Thoracic aorta (tissue), 2 donors: ENCODE results near the gene IL36G. TPM values are rescaled to one million over a fixed set of nuclear protein-coding genes. Genes with fewer than 3 reads are reported as not detected.

ENCODE experiments used
- ATAC-seq: fragments of 150-250 bp; one replicate; pipeline ENCODE4 v1.8.0; 2017; ENCODE audit warnings: low read depth; ENCODE audit not compliant: insufficient number of reproducible peaks, low FRiP score
- DNase-seq: peaks from one replicate; pipeline ENCODE4 v3.0.0-alpha.2; 2020; ENCODE audit warnings: low spot score
- H3K27ac ChIP-seq, 2 donors: fragments of 200-600 bp; sonication (generic); 1 replicate in 1 of 2; 2 replicates in 1 of 2; pipeline ENCODE4 v1.5.1; 2016; ENCODE audit warnings: mild to moderate bottlenecking in 2 of 2, moderate library complexity in 2 of 2
- H3K27me3 ChIP-seq: fragments of 200-600 bp; sonication (generic); replicated peaks from 2 replicates; pipeline ENCODE4 v1.6.0; 2016; ENCODE audit warnings: mild to moderate bottlenecking; ENCODE audit not compliant: insufficient read depth
- H3K36me3 ChIP-seq: fragments of 200-600 bp; sonication (generic); one replicate; pipeline ENCODE4 v1.5.1; 2016
- H3K4me1 ChIP-seq, 2 donors: fragments of 200-600 bp; sonication (generic); 1 replicate in 1 of 2; 2 replicates in 1 of 2; pipeline versions ENCODE4 v1.5.1 to v1.6.0; 2016; ENCODE audit warnings: low read depth in 2 of 2, mild to moderate bottlenecking in 1 of 2; ENCODE audit not compliant: control insufficient read depth in 1 of 2
- H3K4me3 ChIP-seq: fragments of 200-600 bp; sonication (generic); 2 replicates; pipeline ENCODE4 v1.5.1; 2016; ENCODE audit warnings: mild to moderate bottlenecking
- H3K9me3 ChIP-seq: fragments of 200-600 bp; sonication (generic); 2 replicates; pipeline ENCODE4 v1.5.1; 2016
- total RNA-seq, 2 donors: library from RNA; depleted of rRNA; stranded (reverse); fragments of >200 nt; gene quantifications; one replicate each; pipeline versions ENCODE4 v1.1.0 to v1.2.3, GENCODE V29; 2016
- TF ChIP-seq, protein P1 (sequence below): fragments of 200-600 bp; sonication (generic); IDR thresholded peaks from one replicate; pipeline ENCODE4 v1.5.1; 2019; ENCODE audit warnings: antibody characterized with exemption

The IL36G gene
- total RNA-seq, 2 donors from 2014 or later = not detected

DNA sequence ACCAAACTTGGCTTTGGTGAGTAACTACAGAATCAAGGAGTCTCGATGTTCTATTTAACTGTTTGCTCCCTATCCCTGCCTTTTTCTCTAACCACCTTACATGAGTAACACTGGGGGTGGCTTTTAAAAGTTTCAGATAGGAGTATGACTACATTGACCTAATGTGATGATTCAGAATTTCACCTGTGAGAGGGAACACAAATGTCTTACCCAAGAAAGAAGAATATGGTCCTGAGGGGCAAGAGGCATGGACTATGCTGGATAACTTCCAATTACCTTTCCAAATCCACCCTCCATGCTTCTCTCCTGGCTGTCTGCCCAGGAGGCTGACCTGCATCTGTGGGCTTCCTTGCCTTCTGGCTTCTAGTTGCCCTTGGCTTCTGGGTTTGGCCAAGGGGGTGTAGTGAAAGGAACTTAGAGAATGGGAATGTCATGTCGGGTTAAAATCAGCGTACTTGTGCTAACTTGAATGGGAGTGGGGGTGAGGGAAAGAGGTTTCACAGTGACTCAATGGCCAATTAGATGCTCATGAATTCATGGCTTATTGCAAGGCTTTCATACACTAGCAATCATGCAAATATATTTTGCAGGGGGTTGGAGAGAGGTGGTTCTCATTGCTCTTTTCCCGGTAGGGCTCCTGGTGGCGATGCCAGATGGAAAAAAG lies 5.3 kb upstream of the IL36G start:
- DNase-seq (no peak), ATAC-seq (no peak)
- Histone ChIP-seq H3K4me3 (no peak overlapping the region), H3K9me3 (no peaks in the 10 kb centered on the region), H3K4me1 (no peaks in the 10 kb centered on the region), H3K36me3 (no peaks in the 10 kb centered on the region), H3K27me3 (no peaks in the 10 kb centered on the region), H3K27ac (no peak overlapping the region)
- TF ChIP-seq, protein P1, sequence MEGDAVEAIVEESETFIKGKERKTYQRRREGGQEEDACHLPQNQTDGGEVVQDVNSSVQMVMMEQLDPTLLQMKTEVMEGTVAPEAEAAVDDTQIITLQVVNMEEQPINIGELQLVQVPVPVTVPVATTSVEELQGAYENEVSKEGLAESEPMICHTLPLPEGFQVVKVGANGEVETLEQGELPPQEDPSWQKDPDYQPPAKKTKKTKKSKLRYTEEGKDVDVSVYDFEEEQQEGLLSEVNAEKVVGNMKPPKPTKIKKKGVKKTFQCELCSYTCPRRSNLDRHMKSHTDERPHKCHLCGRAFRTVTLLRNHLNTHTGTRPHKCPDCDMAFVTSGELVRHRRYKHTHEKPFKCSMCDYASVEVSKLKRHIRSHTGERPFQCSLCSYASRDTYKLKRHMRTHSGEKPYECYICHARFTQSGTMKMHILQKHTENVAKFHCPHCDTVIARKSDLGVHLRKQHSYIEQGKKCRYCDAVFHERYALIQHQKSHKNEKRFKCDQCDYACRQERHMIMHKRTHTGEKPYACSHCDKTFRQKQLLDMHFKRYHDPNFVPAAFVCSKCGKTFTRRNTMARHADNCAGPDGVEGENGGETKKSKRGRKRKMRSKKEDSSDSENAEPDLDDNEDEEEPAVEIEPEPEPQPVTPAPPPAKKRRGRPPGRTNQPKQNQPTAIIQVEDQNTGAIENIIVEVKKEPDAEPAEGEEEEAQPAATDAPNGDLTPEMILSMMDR = no peak

DNA sequence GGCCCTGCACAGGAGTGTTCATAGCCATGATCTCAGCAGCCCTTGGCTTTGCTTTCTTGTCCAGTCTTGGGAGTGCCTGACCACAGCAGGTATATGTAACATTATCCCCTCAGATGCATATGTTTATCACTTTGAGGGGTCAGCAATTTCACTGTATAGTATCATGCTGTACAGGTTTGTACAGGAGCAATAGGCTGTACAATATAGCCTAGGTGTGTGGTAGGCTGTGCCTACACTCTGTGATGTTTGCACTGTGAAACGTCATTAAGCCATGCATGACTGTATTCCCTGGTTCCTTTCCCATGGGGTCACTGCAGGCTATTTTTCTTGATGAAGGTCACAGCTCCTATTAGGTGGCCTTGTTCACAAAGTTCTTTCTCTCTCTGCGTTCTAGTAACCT lies 4.7 kb upstream of the IL36G start:
- Histone ChIP-seq H3K36me3 (no peaks in the 10 kb centered on the region), H3K27me3 (no peaks in the 10 kb centered on the region), H3K9me3 (no peaks in the 10 kb centered on the region), H3K4me1 (no peaks in the 10 kb centered on the region), H3K27ac (no peak overlapping the region), H3K4me3 (no peak overlapping the region)
- ATAC-seq (no peak), DNase-seq (no peak)
- TF ChIP-seq, protein P1 = no peak

DNA sequence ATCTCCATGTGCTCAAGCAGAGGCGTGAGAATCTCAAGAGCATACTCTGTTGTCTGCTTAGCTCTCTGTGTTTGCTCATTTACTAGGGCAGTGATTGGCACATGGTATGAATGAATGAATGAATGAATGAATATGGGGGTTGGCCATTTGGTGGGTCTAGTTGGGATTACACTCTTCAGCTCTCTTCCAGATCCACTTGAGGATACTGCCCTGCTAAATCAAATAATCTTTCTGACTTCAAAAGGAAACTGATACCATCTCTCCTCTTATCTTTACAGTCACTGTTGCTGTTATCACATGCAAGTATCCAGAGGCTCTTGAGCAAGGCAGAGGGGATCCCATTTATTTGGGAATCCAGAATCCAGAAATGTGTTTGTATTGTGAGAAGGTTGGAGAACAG lies 1.9 kb downstream of the IL36G start:
- Histone ChIP-seq H3K9me3 (no peaks in the 10 kb centered on the region), H3K36me3 (no peaks in the 10 kb centered on the region), H3K27me3 (no peaks in the 10 kb centered on the region), H3K4me1 (no peaks in the 10 kb centered on the region), H3K27ac (no peak overlapping the region), H3K4me3 (no peak overlapping the region)
- DNase-seq (no peak), ATAC-seq (no peak)
- TF ChIP-seq, protein P1 = no peak

DNA sequence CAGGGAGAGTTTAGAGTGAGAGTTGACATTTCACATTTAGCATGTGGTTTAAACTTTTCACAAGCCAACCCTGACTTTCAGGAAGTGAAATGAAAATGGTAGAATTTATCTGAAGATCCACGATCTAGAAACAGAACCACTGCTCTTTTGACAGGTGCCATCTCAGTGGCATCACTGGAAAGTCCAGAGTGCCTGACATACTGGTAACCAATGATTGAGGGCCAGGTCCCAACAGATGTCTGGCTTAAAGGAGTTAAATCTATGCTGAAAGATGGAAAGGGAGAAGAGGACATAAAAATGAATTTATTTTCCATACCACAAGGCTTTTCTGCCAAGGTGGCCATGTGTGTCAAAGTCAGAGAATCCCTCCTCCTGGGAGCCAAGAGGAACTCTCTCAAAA lies 2.7 kb downstream of the IL36G start:
- H3K9me3 ChIP-seq = no peaks in the 10 kb centered on the region
- TF ChIP-seq, protein P1 = no peak
- no peak for DNase-seq
- no peak overlapping the region for H3K27ac ChIP-seq
- ATAC-seq = no peak
- no peak overlapping the region for H3K4me3 ChIP-seq
- no peaks in the 10 kb centered on the region for H3K4me1 ChIP-seq
- H3K27me3 ChIP-seq = no peaks in the 10 kb centered on the region
- H3K36me3 ChIP-seq = no peaks in the 10 kb centered on the region

DNA sequence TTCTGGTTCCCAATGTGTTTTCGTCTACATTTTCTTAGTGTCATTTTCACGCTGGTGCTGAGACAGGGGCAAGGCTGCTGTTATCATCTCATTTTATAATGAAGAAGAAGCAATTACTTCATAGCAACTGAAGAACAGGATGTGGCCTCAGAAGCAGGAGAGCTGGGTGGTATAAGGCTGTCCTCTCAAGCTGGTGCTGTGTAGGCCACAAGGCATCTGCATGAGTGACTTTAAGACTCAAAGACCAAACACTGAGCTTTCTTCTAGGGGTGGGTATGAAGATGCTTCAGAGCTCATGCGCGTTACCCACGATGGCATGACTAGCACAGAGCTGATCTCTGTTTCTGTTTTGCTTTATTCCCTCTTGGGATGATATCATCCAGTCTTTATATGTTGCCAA lies 7.3 kb downstream of the IL36G start:
- TF ChIP-seq, protein P1 = no peak
- Histone ChIP-seq H3K9me3 (no peaks in the 10 kb centered on the region), H3K4me1 (no peaks in the 10 kb centered on the region), H3K4me3 (no peak overlapping the region), H3K27me3 (no peaks in the 10 kb centered on the region), H3K36me3 (no peaks in the 10 kb centered on the region), H3K27ac (no peak overlapping the region)
- DNase-seq (no peak), ATAC-seq (no peak)
